Endothelial cell of umbilical vein (primary cell): ENCODE measurements around the gene ANKRD13D. TPM values are rescaled to one million over a fixed set of nuclear protein-coding genes. Genes with fewer than 3 reads are reported as not detected.

Source experiments
- BruUV-seq: library from RNA; stranded (reverse); fragments of 400-500 nt; replicated peaks from 2 replicates; lab custom pipeline; 2021; lab: Mats Ljungman, UMichigan
- CTCF ChIA-PET: fragments of 300-600, 350-600 bp; sonication (Branson Sonifier 250); formaldehyde crosslinking; loops from one replicate; lab custom pipeline; 2021; ENCODE audit warnings: antibody characterized with exemption, inconsistent platforms; lab: Charles Lee
- POLR2A ChIA-PET: fragments of 300-600, 350-600 bp; sonication (Branson Sonifier 250); formaldehyde crosslinking; loops from one replicate; lab custom pipeline; 2021; ENCODE audit warnings: antibody characterized with exemption, inconsistent platforms; lab: Charles Lee
- DNase-seq: peaks from one replicate; pipeline ENCODE4 v3.0.0-alpha.2; 2011; ENCODE audit warnings: low read depth, low spot score
- FAIRE-seq: peaks from 2 replicates; lab custom pipeline; 2011; peaks lifted over from hg19 to GRCh38; lab: Jason Lieb, UNC
- H2AFZ ChIP-seq: 2 replicates; pipeline ENCODE4 v1.6.0; 2012; ENCODE audit warnings: low read depth, low read length, control low read depth, inconsistent platforms
- H3K27ac ChIP-seq: 2 replicates; pipeline ENCODE4 v1.5.1; 2011; ENCODE audit warnings: low read depth, mild to moderate bottlenecking, control low read depth, low read length, moderate library complexity; ENCODE audit not compliant: insufficient read depth
- H3K27me3 ChIP-seq, 2 experiments: 2 replicates each; pipeline versions ENCODE4 v1.6.0 to v1.6.1; 2011; ENCODE audit warnings: low read length in 2 of 2, mixed read lengths in 1 of 2; ENCODE audit not compliant: control insufficient read depth in 2 of 2, insufficient read depth in 2 of 2
- H3K36me3 ChIP-seq, 2 experiments: 2 replicates in 1 of 2; 3 replicates in 1 of 2; pipeline ENCODE4 v1.5.1; 2011; ENCODE audit warnings: low read length in 2 of 2, mild to moderate bottlenecking in 1 of 2, moderate library complexity in 1 of 2; ENCODE audit not compliant: control insufficient read depth in 2 of 2, insufficient read depth in 2 of 2; ENCODE audit errors: extremely low read depth in 1 of 2
- H3K4me1 ChIP-seq: 3 replicates; pipeline ENCODE4 v1.5.1; 2011; ENCODE audit warnings: mild to moderate bottlenecking, low read length; ENCODE audit not compliant: control insufficient read depth, insufficient read depth; ENCODE audit errors: extremely low read depth
- H3K4me2 ChIP-seq: 2 replicates; pipeline ENCODE4 v1.6.1; 2011; ENCODE audit warnings: low read length, control low read depth, mixed read lengths; ENCODE audit not compliant: insufficient read depth
- H3K4me3 ChIP-seq, 3 experiments: fragments of 200-600 bp in 1 of 3; sonication (generic), shearing (Covaris generic) in 1 of 3; replicated peaks in 1 of 3; 2 replicates each; pipeline ENCODE4 v1.5.1; 2011 to 2016; ENCODE audit warnings: control low read depth in 3 of 3, low read length in 3 of 3, mild to moderate bottlenecking in 2 of 3, inconsistent platforms in 1 of 3, low read depth in 1 of 3, moderate library complexity in 1 of 3; ENCODE audit not compliant: insufficient read depth in 1 of 3
- H3K79me2 ChIP-seq: 2 replicates; pipeline ENCODE4 v1.6.0; 2012; ENCODE audit warnings: low read length, inconsistent platforms; ENCODE audit not compliant: control insufficient read depth, insufficient read depth
- H3K9ac ChIP-seq: replicated peaks from 2 replicates; pipeline ENCODE3; 2011; ENCODE audit warnings: low read length, control low read depth; ENCODE audit not compliant: insufficient read depth; ENCODE audit errors: extremely low read depth
- H3K9me1 ChIP-seq: replicated peaks from 3 replicates; pipeline ENCODE4 v1.6.0; 2011; ENCODE audit warnings: mild to moderate bottlenecking, low read length; ENCODE audit not compliant: control insufficient read depth, insufficient read depth; ENCODE audit errors: extremely low read depth
- H3K9me3 ChIP-seq: replicated peaks from 2 replicates; pipeline ENCODE4 v1.5.1; 2012; ENCODE audit warnings: low read length, inconsistent platforms; ENCODE audit not compliant: control insufficient read depth, insufficient read depth
- H4K20me1 ChIP-seq: replicated peaks from 2 replicates; pipeline ENCODE3; 2011; ENCODE audit warnings: mild to moderate bottlenecking, low read length; ENCODE audit not compliant: control insufficient read depth, insufficient read depth; ENCODE audit errors: extremely low read depth
- EZH2 ChIP-seq: IDR thresholded peaks from 2 replicates; pipeline ENCODE4 v1.6.1; 2012; ENCODE audit warnings: borderline replicate concordance, low read depth, mild to moderate bottlenecking, moderate library complexity, low read length, inconsistent platforms; ENCODE audit not compliant: severe bottlenecking
- FOS ChIP-seq: IDR thresholded peaks from 2 replicates; pipeline ENCODE4 v1.6.1; 2011; ENCODE audit warnings: mild to moderate bottlenecking, low read length, moderate library complexity, borderline replicate concordance; ENCODE audit not compliant: insufficient read depth
- GATA2 ChIP-seq: IDR thresholded peaks from 2 replicates; pipeline ENCODE4 v1.7.0; 2011; ENCODE audit warnings: low read depth, mild to moderate bottlenecking, moderate library complexity, mixed read lengths, low read length; ENCODE audit not compliant: insufficient read length, insufficient read depth
- JUN ChIP-seq: IDR thresholded peaks from 2 replicates; pipeline ENCODE4 v1.6.1; 2011; ENCODE audit warnings: borderline replicate concordance, low read depth; ENCODE audit not compliant: insufficient read length, insufficient read depth
- MYC ChIP-seq: IDR thresholded peaks from one replicate; pipeline ENCODE4 v1.6.1; 2011; ENCODE audit warnings: mild to moderate bottlenecking, low read depth, low read length
- POLR2A ChIP-seq: IDR thresholded peaks from 2 replicates; pipeline ENCODE4 v1.6.1; 2012; ENCODE audit warnings: low read depth, mild to moderate bottlenecking, control low read depth, low read length
- POLR2AphosphoS5 ChIP-seq: IDR thresholded peaks from 2 replicates; pipeline ENCODE4 v1.6.1; 2012; ENCODE audit warnings: low read depth, mild to moderate bottlenecking, control low read depth, low read length, moderate library complexity; ENCODE audit not compliant: insufficient read depth
- dilution Hi-C: fragments of 300-500 bp; cut with MboI; formaldehyde crosslinking; loops from one replicate; pipeline ENCODE4 v1.15.0; 2019; ENCODE audit warnings: low sequenced_read_pairs; ENCODE audit not compliant: extremely low pct_ligation_motif_present
- intact Hi-C: fragments of 100-400 bp; cut with micrococcal nuclease; formaldehyde crosslinking; loops from one replicate; pipeline ENCODE4 v1.10.0; 2022
- polyA plus RNA-seq, 4 experiments: library from polyadenylated mRNA; depleted of rRNA in 3 of 4; stranded (reverse) in 3 of 4; unstranded in 1 of 4; fragments of >200 nt; gene quantifications; 2 replicates each; pipeline versions ENCODE4 v1.2.1 to v1.2.3, GENCODE V29; 2011 to 2012; ENCODE audit warnings: missing spikeins in 1 of 4
- total RNA-seq: library from RNA; stranded (reverse); gene quantifications from 2 replicates; pipeline ENCODE4 v1.2.3, GENCODE V29; 2021
- TF ChIP-seq, protein P1 (sequence below): IDR thresholded peaks from 2 replicates; pipeline ENCODE4 v1.6.1; 2011; ENCODE audit not compliant: insufficient read depth, insufficient read length
- TF ChIP-seq, protein P2 (sequence below), 2 donors: IDR thresholded peaks; 1 replicate in 1 of 2; 2 replicates in 1 of 2; pipeline ENCODE4 v1.5.1; 2011; ENCODE audit warnings: low read length in 2 of 2, mild to moderate bottlenecking in 2 of 2, moderate library complexity in 2 of 2, control low read depth in 1 of 2, inconsistent platforms in 1 of 2, low read depth in 1 of 2; ENCODE audit not compliant: insufficient read depth in 1 of 2; ENCODE audit errors: extremely low read depth in 1 of 2

Gene ANKRD13D
- total and polyA plus RNA-seq, 2 donors (not counting 3 experiments of a cell fraction or from before 2014, with no cell fraction given): 43.5 to 57.5 TPM

DNA sequence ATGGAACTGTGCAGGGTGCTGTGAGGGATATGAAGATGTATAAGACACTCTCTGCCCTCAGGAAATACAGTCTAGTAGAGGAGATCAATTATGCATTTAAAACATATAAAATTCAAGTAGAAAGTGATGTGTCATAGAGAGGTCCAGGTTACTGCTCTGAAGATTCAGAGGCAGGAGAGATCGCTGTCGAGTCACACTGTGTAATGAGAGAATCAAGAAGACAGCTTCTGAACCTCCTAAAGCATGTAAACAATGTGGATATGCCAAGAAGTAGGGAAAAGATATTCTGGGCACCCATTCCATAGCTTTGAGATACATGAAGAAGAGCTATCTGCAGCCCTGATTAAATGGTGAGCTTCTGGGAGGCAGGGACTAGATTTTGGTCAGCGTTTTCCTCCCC is 30.9 kb downstream of the ANKRD13D start:
- POLR2A ChIA-PET: interaction anchor here (0.6 to 0.9 kb wide), 2 partner anchors 43 to 59 kb away, joined by 4 read pairs; no protein-coding TSS in a partner anchor
- CTCF ChIA-PET: interaction anchor here (1.0 to 9.2 kb wide), 6 partner anchors 13 to 61 kb away, joined by 3 to 83 read pairs (median 5); no protein-coding TSS in a partner anchor
- TF ChIP-seq JUN (no peak), FOS (no peak), MYC (no peak), EZH2 (no peak), GATA2 (no peak), POLR2AphosphoS5 (no peak), POLR2A (no peak)
- TF ChIP-seq, protein P1, sequence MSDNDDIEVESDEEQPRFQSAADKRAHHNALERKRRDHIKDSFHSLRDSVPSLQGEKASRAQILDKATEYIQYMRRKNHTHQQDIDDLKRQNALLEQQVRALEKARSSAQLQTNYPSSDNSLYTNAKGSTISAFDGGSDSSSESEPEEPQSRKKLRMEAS: no peak
- TF ChIP-seq, protein P2, sequence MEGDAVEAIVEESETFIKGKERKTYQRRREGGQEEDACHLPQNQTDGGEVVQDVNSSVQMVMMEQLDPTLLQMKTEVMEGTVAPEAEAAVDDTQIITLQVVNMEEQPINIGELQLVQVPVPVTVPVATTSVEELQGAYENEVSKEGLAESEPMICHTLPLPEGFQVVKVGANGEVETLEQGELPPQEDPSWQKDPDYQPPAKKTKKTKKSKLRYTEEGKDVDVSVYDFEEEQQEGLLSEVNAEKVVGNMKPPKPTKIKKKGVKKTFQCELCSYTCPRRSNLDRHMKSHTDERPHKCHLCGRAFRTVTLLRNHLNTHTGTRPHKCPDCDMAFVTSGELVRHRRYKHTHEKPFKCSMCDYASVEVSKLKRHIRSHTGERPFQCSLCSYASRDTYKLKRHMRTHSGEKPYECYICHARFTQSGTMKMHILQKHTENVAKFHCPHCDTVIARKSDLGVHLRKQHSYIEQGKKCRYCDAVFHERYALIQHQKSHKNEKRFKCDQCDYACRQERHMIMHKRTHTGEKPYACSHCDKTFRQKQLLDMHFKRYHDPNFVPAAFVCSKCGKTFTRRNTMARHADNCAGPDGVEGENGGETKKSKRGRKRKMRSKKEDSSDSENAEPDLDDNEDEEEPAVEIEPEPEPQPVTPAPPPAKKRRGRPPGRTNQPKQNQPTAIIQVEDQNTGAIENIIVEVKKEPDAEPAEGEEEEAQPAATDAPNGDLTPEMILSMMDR (IDR thresholded peaks at IDR 0.05; ENCODE audit: extremely low read depth in 1 of 2, insufficient read depth in 1 of 2, low read depth in 1 of 2, low read length in 2 of 2): no peak
- dilution Hi-C loops: no loop called here
- Histone ChIP-seq H3K4me1 (peaks cover 6% of the 10 kb centered on the region), H4K20me1 (no peaks in the 10 kb centered on the region), H3K4me3 (no peak overlapping the region), H3K27ac (no peak overlapping the region), H2AFZ (no peak overlapping the region), H3K4me2 (no peak overlapping the region), H3K79me2 (no peaks in the 10 kb centered on the region), H3K27me3 (no peaks in the 10 kb centered on the region), H3K9ac (no peak overlapping the region), H3K36me3 (no peaks in the 10 kb centered on the region), H3K9me1 (no peaks in the 10 kb centered on the region), H3K9me3 (no peaks in the 10 kb centered on the region)
- intact Hi-C loops: no loop called here
- no TSS peak for BruUV-seq
- FAIRE-seq (no peak), DNase-seq (no peak)
